GM23338 (cell line): ENCODE measurements around the gene TMEM270. TPM values are rescaled to one million over a fixed set of nuclear protein-coding genes. Genes with fewer than 3 reads are reported as not detected.
A peak's percentile ranks its signal among the peaks of the same experiment; 100 is the strongest.

ENCODE experiments used
- ATAC-seq: fragments of 200-7000 bp; cut with Tn5 transposase; 3 replicates; pipeline ENCODE4 v1.9.1; 2020
- DNase-seq: peaks from one replicate; pipeline ENCODE4 v3.0.0-alpha.2; 2015; ENCODE audit warnings: low spot score
- H2AFZ ChIP-seq: fragments of 200-600 bp; sonication (generic); 2 replicates; pipeline ENCODE4 v1.8.0; 2016; ENCODE audit warnings: antibody characterized with exemption, mild to moderate bottlenecking, moderate library complexity
- H3F3A ChIP-seq: fragments of 200-600 bp; sonication (generic); replicated peaks from 2 replicates; pipeline ENCODE4 v1.8.0; 2017; ENCODE audit warnings: antibody characterized with exemption, mixed run types, low read depth
- H3K27ac ChIP-seq: fragments of 200-600 bp; sonication (generic); 2 replicates; pipeline ENCODE4 v1.6.1; 2016; ENCODE audit warnings: low read depth
- H3K27me3 ChIP-seq: fragments of 200-600 bp; sonication (generic); 2 replicates; pipeline ENCODE4 v1.8.0; 2016; ENCODE audit warnings: mild to moderate bottlenecking, mixed run types, moderate library complexity; ENCODE audit not compliant: insufficient read depth
- H3K36me3 ChIP-seq: fragments of 200-600 bp; sonication (generic); 2 replicates; pipeline ENCODE4 v1.8.0; 2016; ENCODE audit warnings: mild to moderate bottlenecking; ENCODE audit not compliant: insufficient read depth
- H3K4me1 ChIP-seq: fragments of 200-600 bp; sonication (generic); 2 replicates; pipeline ENCODE4 v1.8.0; 2016; ENCODE audit warnings: mild to moderate bottlenecking, moderate library complexity; ENCODE audit not compliant: insufficient read depth
- H3K4me2 ChIP-seq: fragments of 200-600 bp; sonication (generic); 2 replicates; pipeline ENCODE4 v1.7.1; 2017; ENCODE audit warnings: mixed run types
- H3K4me3 ChIP-seq: fragments of 200-600 bp; sonication (generic); 2 replicates; pipeline ENCODE4 v1.6.1; 2016; ENCODE audit warnings: mixed run types
- H3K79me2 ChIP-seq: fragments of 200-600 bp; sonication (generic); replicated peaks from 2 replicates; pipeline ENCODE4 v1.8.0; 2017; ENCODE audit warnings: mild to moderate bottlenecking; ENCODE audit not compliant: insufficient read depth
- H3K9me2 ChIP-seq: fragments of 200-600 bp; sonication (generic); 2 replicates; pipeline ENCODE4 v1.8.0; 2017; ENCODE audit not compliant: insufficient read depth
- H4K20me1 ChIP-seq: fragments of 200-600 bp; sonication (generic); replicated peaks from 2 replicates; pipeline ENCODE4 v1.8.0; 2017; ENCODE audit warnings: mild to moderate bottlenecking; ENCODE audit not compliant: insufficient read depth
- H3K27ac Mint-ChIP-seq: 2 replicates; pipeline ENCODE4 v1.8.0; 2020; ENCODE audit warnings: inconsistent platforms, mild to moderate bottlenecking, moderate library complexity, mixed read lengths
- H3K27me3 Mint-ChIP-seq: 3 replicates; pipeline ENCODE4 v1.8.0; 2022; ENCODE audit warnings: low read depth, mild to moderate bottlenecking, moderate library complexity, mixed read lengths, inconsistent platforms; ENCODE audit not compliant: insufficient read depth, poor library complexity
- H3K36me3 Mint-ChIP-seq: 3 replicates; pipeline ENCODE4 v1.8.0; 2021; ENCODE audit warnings: low read depth, mild to moderate bottlenecking, inconsistent platforms, moderate library complexity, mixed read lengths
- H3K4me1 Mint-ChIP-seq: 3 replicates; pipeline ENCODE4 v1.8.0; 2020; ENCODE audit warnings: mild to moderate bottlenecking, inconsistent platforms, mixed read lengths
- H3K4me3 Mint-ChIP-seq: 3 replicates; pipeline ENCODE4 v1.8.0; 2021; ENCODE audit warnings: moderate library complexity, mild to moderate bottlenecking, inconsistent platforms, mixed read lengths
- H3K9me3 Mint-ChIP-seq: 3 replicates; pipeline ENCODE4 v1.8.0; 2020; ENCODE audit warnings: moderate library complexity, mild to moderate bottlenecking, inconsistent platforms, mixed read lengths
- EZH2 ChIP-seq: fragments of 200-600 bp; sonication (generic); IDR thresholded peaks from one replicate; pipeline ENCODE4 v1.8.0; 2017; ENCODE audit warnings: antibody characterized with exemption, mild to moderate bottlenecking, low read depth; ENCODE audit not compliant: unreplicated experiment
- EZH2phosphoT487 ChIP-seq: fragments of 200-600 bp; sonication (generic); IDR thresholded peaks from one replicate; pipeline ENCODE4 v1.8.1; 2018; ENCODE audit warnings: antibody characterized with exemption; ENCODE audit not compliant: unreplicated experiment
- ZNF114 ChIP-seq: fragments of 250-450 bp; sonication (Bioruptor Pico); IDR thresholded peaks from 2 replicates; pipeline ENCODE4 v1.5.0; 2020; ENCODE audit warnings: mild to moderate bottlenecking, moderate library complexity
- ZNF331 ChIP-seq: fragments of 250-450 bp; sonication (Bioruptor Pico); IDR thresholded peaks from 2 replicates; pipeline ENCODE4 v1.5.0; 2020; ENCODE audit warnings: low read depth, mild to moderate bottlenecking, moderate library complexity
- polyA plus RNA-seq: library from polyadenylated mRNA; unstranded; fragments of >200 nt; fragmentation: Nextera tagmentation; extraction: Ambion mirVana; gene quantifications from 2 replicates; pipeline ENCODE4 v1.2.1, GENCODE V29; 2016
- total RNA-seq: library from RNA; depleted of rRNA; stranded (reverse); fragments of >200 nt; shearing (Covaris generic); gene quantifications from 2 replicates; pipeline ENCODE4 v1.2.3, GENCODE V29; 2014
- TF ChIP-seq, protein P1 (sequence below), 2 experiments: fragments of 200-600 bp in 1 of 2; sonication (generic) in 1 of 2; conservative IDR thresholded peaks; 2 replicates each; pipeline versions ENCODE4 v1.5.1 to v1.6.1; 2016 to 2017; ENCODE audit warnings: antibody characterized with exemption in 2 of 2, low read depth in 2 of 2, mild to moderate bottlenecking in 2 of 2, moderate library complexity in 1 of 2

The TMEM270 gene
- total and polyA plus RNA-seq, 2 experiments from 2014 or later = not detected

DNA sequence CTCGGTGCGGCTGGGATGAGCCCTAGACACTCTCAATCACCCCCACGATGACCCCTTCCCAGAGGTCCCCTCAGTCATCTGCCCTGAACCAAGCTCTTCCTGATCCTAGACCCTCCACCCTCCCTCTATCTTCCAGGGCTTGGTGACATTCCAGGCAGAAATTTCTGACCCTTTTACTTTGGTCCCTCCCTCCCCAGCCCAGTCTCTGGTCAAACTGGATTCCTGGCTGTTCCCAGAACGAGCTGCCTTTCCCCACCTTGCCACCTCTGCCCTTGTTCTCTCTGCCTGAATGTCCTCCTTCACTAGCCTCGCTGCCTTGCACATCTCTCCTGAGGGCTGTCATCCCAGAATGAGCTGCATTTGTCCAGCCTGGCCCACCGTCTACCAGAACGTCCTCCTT is 31.5 kb upstream of the TMEM270 start:
- no peaks in the 10 kb centered on the region for H3K36me3 ChIP-seq
- peaks cover 12% of the 10 kb centered on the region; the same call in 2 of the 3 replicates for H3K36me3 Mint-ChIP-seq
- DNase-seq (peak; percentile 56), ATAC-seq (no peak)
- H3K4me1 ChIP-seq = peaks cover 70% of the 10 kb centered on the region
- H3F3A ChIP-seq = peaks cover 10% of the 10 kb centered on the region
- H3K9me3 Mint-ChIP-seq = peaks cover 11% of the 10 kb centered on the region
- no peaks in the 10 kb centered on the region for H3K79me2 ChIP-seq
- no peak for TF ChIP-seq ZNF331 (CRISPR knock-in tag)
- H4K20me1 ChIP-seq = no peaks in the 10 kb centered on the region
- peaks cover 73% of the 10 kb centered on the region for H3K4me1 Mint-ChIP-seq
- peak overlapping the region; percentile 91; the same call in 1 of the 2 replicates for H3K27ac Mint-ChIP-seq
- no peaks in the 10 kb centered on the region for H3K27me3 ChIP-seq
- peaks cover 12% of the 10 kb centered on the region for H3K27me3 Mint-ChIP-seq
- no peak overlapping the region for H3K27ac ChIP-seq
- no peak overlapping the region for H3K4me3 ChIP-seq
- no peaks in the 10 kb centered on the region for H3K9me2 ChIP-seq
- no peak overlapping the region for H2AFZ ChIP-seq
- H3K4me2 ChIP-seq = peak overlapping the region; percentile 80
- H3K4me3 Mint-ChIP-seq = peak overlapping the region; percentile 10; the same call in 1 of the 3 replicates

DNA sequence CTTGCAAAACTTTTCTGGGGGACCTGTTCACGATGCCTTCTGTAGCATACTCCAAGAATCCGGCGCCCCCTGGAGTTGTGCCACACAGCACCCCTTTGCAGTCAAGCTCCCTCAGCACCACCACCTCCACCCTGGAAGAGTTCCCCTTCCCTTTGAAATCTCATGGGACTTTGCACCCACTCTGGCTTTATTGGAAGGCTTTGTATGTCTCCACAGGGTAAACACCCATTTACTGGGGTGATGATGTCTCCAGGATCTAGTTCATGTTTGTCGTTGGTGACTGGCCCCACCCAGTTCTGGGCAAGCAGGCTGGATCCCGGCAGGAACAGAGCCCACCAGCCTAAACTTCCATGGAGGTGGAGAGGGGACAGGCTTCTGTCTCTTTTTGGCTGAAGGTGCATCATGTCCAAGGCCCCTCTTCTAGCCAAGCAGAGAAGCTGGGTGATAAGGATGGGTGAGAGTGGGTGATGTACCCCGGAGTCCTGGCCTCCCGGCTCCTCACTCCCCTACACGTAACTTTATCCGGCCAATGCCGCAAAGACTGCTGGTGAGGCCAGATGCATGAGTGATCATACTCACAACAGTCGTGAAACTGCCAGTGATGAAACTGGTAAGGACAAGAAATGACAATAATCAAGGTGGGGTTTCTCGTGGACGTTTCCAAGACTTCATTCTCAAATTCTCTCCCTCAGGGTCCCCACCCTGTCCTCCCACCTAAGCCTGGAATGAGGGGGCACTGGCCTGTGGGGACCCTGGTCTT is 30.9 kb upstream of the TMEM270 start:
- Mint-ChIP-seq H3K27me3 (peaks cover 12% of the 10 kb centered on the region), H3K27ac (peak overlapping the region; percentile 97), H3K4me3 (peak overlapping the region; percentile 63; the same call in 1 of the 3 replicates), H3K36me3 (peaks cover 15% of the 10 kb centered on the region; the same call in 2 of the 3 replicates), H3K9me3 (peaks cover 15% of the 10 kb centered on the region), H3K4me1 (peaks cover 73% of the 10 kb centered on the region)
- peak overlapping the region; percentile 87; the same call in 1 of the 2 replicates for H3K27ac ChIP-seq
- H4K20me1 ChIP-seq = no peaks in the 10 kb centered on the region
- no peak for DNase-seq
- H3K79me2 ChIP-seq = no peaks in the 10 kb centered on the region
- H3K27me3 ChIP-seq = no peaks in the 10 kb centered on the region
- H3K4me1 ChIP-seq = peaks cover 70% of the 10 kb centered on the region
- no peaks in the 10 kb centered on the region for H3K36me3 ChIP-seq
- peak overlapping the region; percentile 80 for H3K4me2 ChIP-seq
- peak overlapping the region; percentile 37; the same call in 1 of the 2 replicates for H3K4me3 ChIP-seq
- H2AFZ ChIP-seq = no peak overlapping the region
- H3F3A ChIP-seq = peaks cover 10% of the 10 kb centered on the region
- ATAC-seq = no peak
- no peaks in the 10 kb centered on the region for H3K9me2 ChIP-seq
- no peak for TF ChIP-seq EZH2phosphoT487
- no peak for TF ChIP-seq EZH2
- TF ChIP-seq, protein P1, sequence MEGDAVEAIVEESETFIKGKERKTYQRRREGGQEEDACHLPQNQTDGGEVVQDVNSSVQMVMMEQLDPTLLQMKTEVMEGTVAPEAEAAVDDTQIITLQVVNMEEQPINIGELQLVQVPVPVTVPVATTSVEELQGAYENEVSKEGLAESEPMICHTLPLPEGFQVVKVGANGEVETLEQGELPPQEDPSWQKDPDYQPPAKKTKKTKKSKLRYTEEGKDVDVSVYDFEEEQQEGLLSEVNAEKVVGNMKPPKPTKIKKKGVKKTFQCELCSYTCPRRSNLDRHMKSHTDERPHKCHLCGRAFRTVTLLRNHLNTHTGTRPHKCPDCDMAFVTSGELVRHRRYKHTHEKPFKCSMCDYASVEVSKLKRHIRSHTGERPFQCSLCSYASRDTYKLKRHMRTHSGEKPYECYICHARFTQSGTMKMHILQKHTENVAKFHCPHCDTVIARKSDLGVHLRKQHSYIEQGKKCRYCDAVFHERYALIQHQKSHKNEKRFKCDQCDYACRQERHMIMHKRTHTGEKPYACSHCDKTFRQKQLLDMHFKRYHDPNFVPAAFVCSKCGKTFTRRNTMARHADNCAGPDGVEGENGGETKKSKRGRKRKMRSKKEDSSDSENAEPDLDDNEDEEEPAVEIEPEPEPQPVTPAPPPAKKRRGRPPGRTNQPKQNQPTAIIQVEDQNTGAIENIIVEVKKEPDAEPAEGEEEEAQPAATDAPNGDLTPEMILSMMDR (conservative IDR thresholded peaks at IDR 0.05; ENCODE audit: low read depth in 2 of 2) = peak in 1 of 2 experiments; percentile 33; a peak in 3 of 4 replicates
- no peak for TF ChIP-seq ZNF114 (CRISPR knock-in tag)
